Neural progenitor cell (in vitro differentiated cells): ENCODE measurements around the gene RNF166.

Experiments used
- CTCF ChIP-seq: fragments of 200-600 bp; sonication (generic); IDR thresholded peaks from 2 replicates; pipeline ENCODE4 v1.5.1; 2017; ENCODE audit warnings: antibody characterized with exemption, mild to moderate bottlenecking
- EZH2 ChIP-seq: fragments of 200-600 bp; sonication (generic); IDR thresholded peaks from 2 replicates; pipeline ENCODE4 v1.6.1; 2017; ENCODE audit warnings: antibody characterized with exemption, mild to moderate bottlenecking, moderate library complexity
- EZH2phosphoT487 ChIP-seq: fragments of 200-600 bp; sonication (generic); IDR thresholded peaks from 2 replicates; pipeline ENCODE4 v1.6.1; 2017; ENCODE audit warnings: antibody characterized with exemption

GRCh38 chr16:88741368-88741767 is 35.2 kb upstream of the RNF166 start:
- TF ChIP-seq CTCF (no peak), EZH2phosphoT487 (no peak), EZH2 (no peak)
